Activated CD4-positive, CD25-positive, alpha-beta regulatory T cell treated with anti-CD3 and anti-CD28 coated beads, Interleukin-2, amount 50 U/mL, for 72 hours (primary cell): ENCODE measurements around the gene CHRM1.
"Not testable (repeated sequence)": the region's sequence is repeated elsewhere in the genome, so short reads cannot be mapped to it uniquely, and the experiment has no call there.

ENCODE experiments used
- DNase-seq: peaks from one replicate; pipeline ENCODE4 v3.0.0; 2021

The CHRM1 gene

GRCh38 chr11:62921201-62921572, at the start of gene CHRM1:
TSS of gene CHRM1 (minus strand) at chr11:62921363. CDS start at chr11:62911100, 10,263 bp downstream.
- no peak for DNase-seq

DNA sequence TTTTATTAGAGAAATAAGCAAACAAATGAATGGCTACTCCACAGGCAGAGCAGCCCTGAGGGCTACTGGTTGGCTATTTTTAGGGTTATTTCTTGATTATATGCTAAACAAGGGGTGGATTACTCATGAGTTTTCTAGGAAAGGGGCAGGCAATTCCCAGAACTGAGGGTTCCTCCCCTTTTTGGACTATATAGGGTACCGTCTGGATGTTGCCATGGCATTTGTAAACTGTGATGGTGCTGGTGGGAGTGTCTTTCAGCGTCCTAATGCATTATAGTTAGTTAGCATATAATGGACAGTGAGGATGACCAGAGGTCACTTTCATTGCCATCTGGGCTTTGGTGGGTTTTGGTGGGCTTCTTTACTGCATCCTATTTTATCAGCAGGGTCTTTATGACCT, 44.4 kb upstream of the CHRM1 start:
- DNase-seq = no peak

DNA sequence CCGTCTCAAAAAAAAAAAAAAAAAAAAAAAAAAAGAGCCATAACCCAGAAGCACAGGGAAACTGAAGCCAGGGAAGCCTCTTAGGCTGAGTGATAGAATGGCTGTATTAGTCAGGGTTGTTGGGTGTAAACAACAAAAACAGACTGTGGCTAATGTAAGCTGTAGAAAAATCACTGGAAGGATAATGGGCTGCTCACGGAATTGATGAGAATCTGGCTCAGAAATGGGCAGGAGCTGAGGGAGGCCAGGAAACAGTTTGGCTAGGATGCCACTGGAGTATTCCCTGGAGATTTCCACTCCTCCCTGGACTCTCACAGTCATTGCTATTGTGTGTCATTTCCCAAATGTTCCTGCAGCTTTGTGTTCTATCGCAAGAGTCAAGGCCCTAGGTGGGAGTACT, 41.2 kb upstream of the CHRM1 start:
- DNase-seq = no peak

DNA sequence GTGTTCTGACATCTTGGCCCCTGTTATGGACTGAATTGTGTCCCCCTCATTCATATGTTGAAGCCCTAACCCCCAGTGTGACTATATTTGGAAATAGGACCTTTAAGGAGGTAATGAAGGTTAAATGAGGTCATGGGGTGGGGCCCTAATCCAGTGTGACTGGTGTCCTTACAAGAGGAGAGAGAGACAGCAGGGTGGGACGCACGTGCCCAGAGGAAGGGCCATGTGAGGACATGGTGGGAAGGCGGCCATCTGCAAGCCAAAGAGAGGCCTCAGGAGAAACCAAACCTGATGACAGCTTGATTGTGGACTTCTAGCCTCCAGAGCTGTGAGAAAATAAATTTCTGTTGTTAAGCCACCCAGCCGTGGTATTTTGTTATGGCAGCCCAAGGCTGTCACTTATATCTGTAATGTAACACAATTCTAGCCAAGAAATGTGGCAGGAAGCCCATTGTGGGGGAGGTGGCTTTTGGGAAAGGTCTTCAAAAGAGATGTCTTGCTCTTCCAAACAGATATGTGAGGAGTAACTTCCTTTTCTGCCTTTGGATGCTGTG, 39.9 kb upstream of the CHRM1 start:
- no peak for DNase-seq

DNA sequence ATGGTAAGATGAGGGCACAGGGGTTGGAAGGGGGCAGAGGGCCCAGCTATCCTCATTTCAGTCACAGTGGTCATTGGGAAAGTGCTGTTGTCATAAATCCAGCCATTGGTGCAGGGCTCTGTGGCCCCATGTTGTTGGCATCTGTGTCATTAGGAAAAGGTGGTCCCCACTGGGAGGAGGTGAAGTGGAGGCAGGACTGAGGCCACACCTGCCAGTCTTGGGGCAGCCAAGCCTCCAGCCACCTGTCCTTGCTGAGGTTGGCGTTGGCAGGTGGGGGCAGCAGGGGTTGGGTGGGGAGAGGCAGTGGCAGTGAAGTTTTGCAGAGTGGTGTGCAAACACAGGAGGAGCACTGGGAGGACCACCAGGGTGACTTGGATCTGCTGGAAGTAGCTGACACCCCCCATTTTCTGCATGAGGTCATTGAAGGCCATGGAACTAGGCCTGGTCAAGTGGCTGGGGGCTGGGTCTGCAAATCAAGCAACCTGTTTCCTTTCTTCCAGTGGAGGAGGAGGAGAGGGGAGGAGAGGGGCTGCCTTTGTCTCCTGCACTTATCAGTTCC, 38.3 kb upstream of the CHRM1 start:
- no peak for DNase-seq

- no peak for DNase-seq
These were observed 37.6 kb upstream of the CHRM1 start for GRCh38 chr11:62958547-62959421.

DNA sequence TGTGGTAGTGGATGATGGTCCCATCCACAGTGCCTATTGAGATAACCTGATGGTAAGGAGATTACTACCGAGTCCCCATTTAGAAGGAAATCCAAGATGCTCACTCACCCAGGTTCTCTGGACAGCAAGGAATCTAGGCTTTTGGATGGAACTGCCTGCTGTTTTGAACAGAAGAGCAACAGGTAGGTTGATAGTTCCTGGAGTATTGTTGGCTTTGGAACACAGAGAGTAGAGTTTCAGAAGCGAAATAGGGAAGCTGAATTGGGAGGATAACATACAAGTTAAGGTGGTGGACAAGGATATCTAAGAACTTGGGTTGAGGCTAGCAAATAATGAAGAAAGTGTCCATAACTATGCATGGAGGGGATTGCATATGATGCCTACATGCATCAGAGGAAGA, 36.0 kb upstream of the CHRM1 start:
- no peak for DNase-seq

DNA sequence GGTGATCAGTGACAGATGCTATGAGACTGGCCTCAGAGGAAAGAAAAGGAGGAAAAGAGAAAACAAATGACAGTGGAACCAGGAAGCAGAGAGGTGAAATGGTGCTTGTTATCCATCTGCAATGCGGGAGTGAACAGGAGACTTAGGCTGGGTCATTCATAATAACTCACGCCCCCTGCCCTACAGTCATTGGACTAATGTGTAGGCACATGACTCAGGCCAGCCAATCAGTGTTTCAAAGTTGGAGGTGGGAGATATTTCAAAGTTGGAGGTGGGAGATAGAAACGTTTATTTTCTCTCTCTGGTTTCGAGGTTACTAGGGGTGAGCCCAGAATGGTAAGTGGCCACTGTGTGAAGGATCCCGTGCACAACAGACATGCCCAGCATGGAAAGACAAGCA, 33.3 kb upstream of the CHRM1 start:
- no peak for DNase-seq

GRCh38 chr11:62953811-62954210, 32.6 kb upstream of the CHRM1 start:
- DNase-seq = no peak

- no peak for DNase-seq
These were observed 27.7 kb upstream of the CHRM1 start for GRCh38 chr11:62948765-62949320.

DNA sequence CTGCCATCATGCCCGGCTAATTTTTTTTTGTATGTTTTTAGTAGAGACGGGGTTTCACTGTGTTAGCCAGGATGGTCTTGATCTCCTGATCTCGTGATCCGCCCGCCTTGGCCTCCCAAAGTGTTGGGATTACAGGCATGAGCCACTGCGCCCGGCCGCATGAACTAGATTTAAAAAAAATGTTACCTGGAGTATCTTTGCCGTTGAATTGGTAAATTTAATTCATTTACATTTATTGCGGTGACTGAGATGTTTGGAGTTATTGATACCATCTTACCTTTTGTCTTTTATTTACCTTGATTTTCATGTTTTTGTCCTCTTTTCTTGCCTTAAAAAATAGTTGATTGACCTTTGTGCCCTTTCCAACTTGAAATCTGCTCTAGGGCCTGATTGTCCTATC, 24.4 kb upstream of the CHRM1 start:
- not testable (repeated sequence) for DNase-seq

DNA sequence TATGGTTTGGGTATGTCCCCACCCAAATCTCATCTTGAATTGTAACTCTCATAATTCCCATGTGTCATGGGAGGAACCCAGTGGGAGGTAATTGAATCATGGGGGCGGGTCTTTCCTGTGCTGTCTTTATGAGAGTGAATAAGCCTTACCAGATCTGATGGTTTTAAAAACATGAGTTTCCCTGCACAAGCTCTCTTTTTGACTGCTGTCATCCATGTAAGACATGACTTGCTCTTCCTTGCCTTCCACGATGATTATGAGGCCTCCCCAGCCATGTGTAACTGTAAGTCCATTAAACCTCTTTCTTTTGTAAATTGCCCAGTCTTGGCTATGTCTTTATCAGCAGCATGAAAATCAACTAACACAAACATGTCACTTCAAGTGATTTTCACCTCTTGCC, 16.4 kb upstream of the CHRM1 start:
- not testable (repeated sequence) for DNase-seq

- no peak for DNase-seq
These were observed 13.3 kb upstream of the CHRM1 start for GRCh38 chr11:62934496-62934785.

GRCh38 chr11:62933750-62934495, 12.8 kb upstream of the CHRM1 start:
- DNase-seq = no peak

DNA sequence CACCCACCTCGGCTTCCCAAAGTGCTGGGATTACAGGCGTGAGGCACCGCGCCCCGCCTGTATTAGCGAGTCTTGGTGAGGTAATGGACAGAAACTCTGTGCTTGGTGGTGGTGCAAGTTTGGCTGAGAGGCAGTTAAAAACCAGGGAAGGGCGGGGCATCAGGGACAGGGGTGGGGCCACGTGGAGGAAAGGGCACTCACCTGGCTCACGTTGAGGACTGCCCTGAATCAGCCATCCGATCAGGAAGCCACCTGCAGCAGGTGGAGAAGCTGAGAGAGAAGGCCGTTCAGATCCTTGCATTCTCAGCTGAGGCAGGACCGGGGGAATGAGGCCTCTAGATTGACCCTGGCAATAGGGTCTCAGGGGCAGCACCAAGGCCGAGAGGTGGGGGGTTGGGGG, 12.1 kb upstream of the CHRM1 start:
- no peak for DNase-seq

DNA sequence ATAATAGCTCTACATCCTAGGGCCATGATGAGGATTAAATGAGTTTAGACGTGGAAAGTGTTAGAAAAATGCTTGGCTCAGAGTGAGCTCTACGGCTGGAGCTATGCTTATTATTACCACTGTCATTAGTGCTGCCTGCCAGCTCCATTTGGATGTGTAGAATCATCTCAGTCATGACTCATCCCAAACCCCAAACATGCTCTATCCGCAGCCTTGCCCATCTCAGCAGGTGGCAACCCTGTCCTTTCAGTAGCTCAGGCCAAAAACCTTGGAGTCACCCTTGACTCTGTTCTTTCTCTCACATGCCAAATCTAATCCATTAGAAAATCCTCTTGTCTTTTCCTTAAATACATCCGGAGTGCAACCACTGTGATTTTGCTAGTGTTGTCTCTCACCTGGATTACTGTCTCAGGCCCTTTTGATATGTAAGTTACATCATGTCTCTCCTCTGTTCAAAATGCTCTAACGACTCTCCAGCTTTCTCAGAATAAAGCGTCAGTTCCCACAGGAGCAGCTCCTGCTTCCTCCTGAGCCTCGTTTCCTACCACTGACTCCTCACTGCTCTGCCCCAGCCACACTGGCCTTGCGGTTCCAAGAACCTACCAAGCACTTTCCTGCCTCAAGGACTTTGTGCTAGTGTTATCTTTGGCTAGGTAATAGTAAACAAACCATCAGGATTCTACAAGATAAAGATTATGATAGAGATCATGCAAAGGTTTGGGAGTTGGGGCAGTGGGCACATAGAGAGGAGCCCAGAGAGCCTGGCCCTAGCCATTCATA, 10.5 kb upstream of the CHRM1 start:
- no peak for DNase-seq

DNA sequence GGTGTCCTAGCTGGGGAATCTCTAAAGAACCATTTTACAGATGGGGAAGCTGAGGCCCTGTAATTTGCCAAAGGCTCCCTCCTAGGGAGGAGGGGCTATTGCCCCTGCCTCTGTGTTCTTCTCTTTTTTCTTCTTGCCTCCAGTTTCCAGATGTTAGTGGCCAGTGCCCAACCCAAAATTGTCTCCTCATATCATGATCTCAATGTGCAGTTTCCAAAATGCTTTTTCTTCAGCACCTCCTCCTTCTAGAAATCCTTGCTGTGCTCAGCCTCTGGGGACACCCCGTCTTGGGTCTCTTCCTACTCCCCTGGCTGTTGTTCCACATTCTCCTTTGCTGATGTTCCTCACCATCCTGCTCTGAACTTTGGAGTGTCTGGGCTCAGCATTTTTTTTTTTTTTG, 9.5 kb upstream of the CHRM1 start:
- no peak for DNase-seq

- DNase-seq = no peak
These were observed 9.0 kb upstream of the CHRM1 start for GRCh38 chr11:62930157-62930556.

GRCh38 chr11:62928011-62928410, 6.8 kb upstream of the CHRM1 start:
- no peak for DNase-seq

- no peak for DNase-seq
These were observed 5.7 kb upstream of the CHRM1 start for GRCh38 chr11:62926680-62927455.

GRCh38 chr11:62925745-62926679, 4.8 kb upstream of the CHRM1 start:
- no peak for DNase-seq
